ENCODE measurements around the gene PPP1R9A. TPM values are rescaled to one million over a fixed set of nuclear protein-coding genes. Genes with fewer than 3 reads are reported as not detected.

Gene PPP1R9A
- polyA plus RNA-seq, 3 donors, result not detected

GRCh38 chr7:95245828-95246500 lies 338.6 kb downstream of the PPP1R9A start:
- Histone ChIP-seq H3K9ac (ENCODE audit: insufficient read depth, low read length, poor library complexity, severe bottlenecking) (no peak overlapping the region), H2AFZ (ENCODE audit: insufficient read depth, low read depth, low read length, poor library complexity, severe bottlenecking) (no peak overlapping the region), H3K4me1 (ENCODE audit: control insufficient read depth in 1 of 2, insufficient read depth in 2 of 2, low read length in 2 of 2) (no peaks in the 10 kb centered on the region), H3K9me3 (replicated peaks in 1 of 2; ENCODE audit: control insufficient read depth in 1 of 2, insufficient read depth in 1 of 2, low read length in 2 of 2) (no peaks in the 10 kb centered on the region), H3K4me3 (replicated peaks in 1 of 3; ENCODE audit: low read depth in 2 of 3, low read length in 3 of 3) (no peak overlapping the region), H3K36me3 (replicated peaks in 1 of 2; ENCODE audit: control insufficient read depth in 1 of 2, insufficient read depth in 2 of 2, low read length in 2 of 2) (no peaks in the 10 kb centered on the region), H3K79me2 (ENCODE audit: insufficient read depth, low read length) (no peaks in the 10 kb centered on the region), H3K27ac (ENCODE audit: low read depth in 1 of 2, low read length in 2 of 2) (no peak overlapping the region), H4K20me1 (ENCODE audit: insufficient read depth, low read length) (no peaks in the 10 kb centered on the region), H3K4me2 (replicated peaks; ENCODE audit: extremely low read depth, low read length, poor library complexity, severe bottlenecking) (no peak overlapping the region), H3K27me3 (ENCODE audit: control insufficient read depth in 2 of 2, insufficient read depth in 2 of 2, low read length in 2 of 2) (no peaks in the 10 kb centered on the region)
- peaks cover 0 to 2% (median 0%) of the 10 kb centered on the region in 3 donors for H3K27me3 Mint-ChIP-seq (ENCODE audit: low read depth in 3 of 3)
- intact Hi-C loops (cut with micrococcal nuclease), result no loop called here
- H3K4me3 Mint-ChIP-seq, result no peak overlapping the region
- no peak overlapping the region for H3K27ac Mint-ChIP-seq
- WGBS (ENCODE audit: insufficient coverage), result no CpG with 5 or more reads among the region's 5 CpGs
- DNase-seq, result no peak
- TF ChIP-seq CTCF (IDR thresholded peaks at IDR 0.05), result no peak
- H3K4me1 Mint-ChIP-seq, result no peaks in the 10 kb centered on the region
- no peaks in the 10 kb centered on the region for H3K36me3 Mint-ChIP-seq
- no peaks in the 10 kb centered on the region for H3K9me3 Mint-ChIP-seq

- H3K27ac Mint-ChIP-seq, result no peak overlapping the region
- Histone ChIP-seq H4K20me1 (ENCODE audit: insufficient read depth, low read length) (no peaks in the 10 kb centered on the region), H3K27me3 (ENCODE audit: control insufficient read depth in 2 of 2, insufficient read depth in 2 of 2, low read length in 2 of 2) (no peaks in the 10 kb centered on the region), H3K4me1 (ENCODE audit: control insufficient read depth in 1 of 2, insufficient read depth in 2 of 2, low read length in 2 of 2) (no peaks in the 10 kb centered on the region), H3K4me2 (replicated peaks; ENCODE audit: extremely low read depth, low read length, poor library complexity, severe bottlenecking) (no peak overlapping the region), H3K36me3 (replicated peaks in 1 of 2; ENCODE audit: control insufficient read depth in 1 of 2, insufficient read depth in 2 of 2, low read length in 2 of 2) (no peaks in the 10 kb centered on the region), H3K9ac (ENCODE audit: insufficient read depth, low read length, poor library complexity, severe bottlenecking) (no peak overlapping the region), H3K27ac (ENCODE audit: low read depth in 1 of 2, low read length in 2 of 2) (no peak overlapping the region), H2AFZ (ENCODE audit: insufficient read depth, low read depth, low read length, poor library complexity, severe bottlenecking) (no peak overlapping the region), H3K9me3 (replicated peaks in 1 of 2; ENCODE audit: control insufficient read depth in 1 of 2, insufficient read depth in 1 of 2, low read length in 2 of 2) (no peaks in the 10 kb centered on the region), H3K4me3 (replicated peaks in 1 of 3; ENCODE audit: low read depth in 2 of 3, low read length in 3 of 3) (no peak overlapping the region), H3K79me2 (ENCODE audit: insufficient read depth, low read length) (no peaks in the 10 kb centered on the region)
- peak in 2 of 3 donors; percentile 0 to 4 for DNase-seq
- peaks cover 0 to 2% (median 0%) of the 10 kb centered on the region in 3 donors for H3K27me3 Mint-ChIP-seq (ENCODE audit: low read depth in 3 of 3)
- no peaks in the 10 kb centered on the region for H3K9me3 Mint-ChIP-seq
- TF ChIP-seq CTCF (IDR thresholded peaks at IDR 0.05), result peak; percentile 45
- intact Hi-C loops (cut with micrococcal nuclease), result no loop called here
- no peaks in the 10 kb centered on the region for H3K4me1 Mint-ChIP-seq
- no peaks in the 10 kb centered on the region for H3K36me3 Mint-ChIP-seq
- 15% methylated on average over 4 of the region's 5 CpGs for WGBS (ENCODE audit: insufficient coverage)
- H3K4me3 Mint-ChIP-seq, result no peak overlapping the region
Observed at GRCh38 chr7:95246831-95247370, 339.5 kb downstream of the PPP1R9A start.
